Measurements from ENCODE around the gene GDI1.

GDI1 gene

GRCh38 chrX:154463611-154464220 is 26.8 kb downstream of the GDI1 start:
- DNase-seq: no peak

- no peak for DNase-seq
These were observed 27.9 kb downstream of the GDI1 start for GRCh38 chrX:154464806-154465365.

GRCh38 chrX:154465601-154466000 is 28.6 kb downstream of the GDI1 start:
- no peak for DNase-seq

- DNase-seq: no peak
These were observed 29.1 kb downstream of the GDI1 start for GRCh38 chrX:154466036-154466435.

DNA sequence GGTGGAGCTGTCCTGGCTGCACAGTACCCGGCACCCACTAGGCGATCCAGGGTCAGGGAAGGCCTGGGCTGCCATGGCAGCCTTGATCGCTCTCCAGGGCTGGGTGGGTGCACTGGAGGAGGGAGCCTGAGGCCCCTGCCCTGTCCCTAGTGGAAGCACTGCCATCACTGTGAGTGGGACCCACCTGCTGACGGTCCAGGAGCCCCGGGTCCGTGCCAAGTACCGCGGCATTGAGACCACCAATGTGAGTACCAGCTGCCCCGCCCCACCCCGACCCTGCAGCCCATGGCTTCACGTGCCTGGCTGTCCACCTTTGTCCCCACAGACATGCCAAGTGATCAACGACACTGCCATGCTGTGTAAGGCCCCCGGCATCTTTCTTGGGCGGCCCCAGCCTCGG is 30.0 kb downstream of the GDI1 start:
- no peak for DNase-seq

GRCh38 chrX:154467556-154467955 is 30.6 kb downstream of the GDI1 start:
- no peak for DNase-seq

- no peak for DNase-seq
These were observed 31.3 kb downstream of the GDI1 start for GRCh38 chrX:154468217-154468616.

- DNase-seq: no peak
These were observed 32.2 kb downstream of the GDI1 start for GRCh38 chrX:154469114-154469513.

DNA sequence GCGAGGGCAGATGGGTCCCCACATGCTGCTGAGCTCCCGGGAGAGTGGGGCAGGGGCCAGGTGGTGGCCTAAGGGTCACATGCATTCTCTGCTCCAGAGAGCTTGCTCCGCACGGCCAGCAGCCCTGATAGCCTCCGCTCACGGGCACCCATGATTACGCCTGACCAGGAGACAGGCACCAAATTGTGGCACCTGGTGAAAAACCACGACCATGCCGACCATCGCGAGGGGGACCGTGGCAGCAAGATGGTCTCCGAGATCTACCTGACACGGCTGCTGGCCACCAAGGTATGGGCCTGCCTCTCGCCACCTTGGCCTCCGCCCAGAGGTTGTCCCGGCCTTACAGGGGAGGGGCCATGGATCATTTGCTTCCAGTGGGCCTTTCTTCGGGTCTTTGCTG is 32.9 kb downstream of the GDI1 start:
- DNase-seq: no peak

GRCh38 chrX:154470434-154470833 is 33.5 kb downstream of the GDI1 start:
- DNase-seq: no peak

DNA sequence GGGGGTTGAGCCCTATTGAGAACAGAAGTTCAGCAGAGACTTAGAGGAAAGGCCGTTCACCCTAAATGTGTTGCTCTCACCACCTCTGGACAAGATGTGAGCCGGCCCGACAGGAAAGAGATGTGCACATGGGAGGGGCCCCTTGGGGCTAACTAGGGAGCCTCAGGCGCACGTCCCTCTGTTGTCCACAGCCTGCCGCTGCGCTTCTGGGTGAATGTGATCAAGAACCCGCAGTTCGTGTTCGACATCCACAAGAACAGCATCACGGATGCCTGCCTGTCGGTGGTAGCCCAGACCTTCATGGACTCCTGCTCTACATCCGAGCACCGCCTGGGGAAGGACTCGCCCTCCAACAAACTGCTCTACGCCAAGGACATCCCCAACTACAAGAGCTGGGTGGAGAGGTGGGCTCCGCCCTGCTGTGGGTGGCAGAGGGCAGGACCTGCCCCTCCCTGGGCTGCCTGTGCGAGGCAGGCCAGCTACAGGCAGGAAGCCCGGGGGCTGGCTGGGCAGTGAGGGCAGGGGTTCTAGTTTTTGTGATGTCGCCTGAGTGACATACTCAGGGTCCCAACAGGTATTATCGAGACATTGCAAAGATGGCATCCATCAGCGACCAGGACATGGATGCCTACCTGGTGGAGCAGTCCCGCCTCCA is 34.1 kb downstream of the GDI1 start:
- no peak for DNase-seq

DNA sequence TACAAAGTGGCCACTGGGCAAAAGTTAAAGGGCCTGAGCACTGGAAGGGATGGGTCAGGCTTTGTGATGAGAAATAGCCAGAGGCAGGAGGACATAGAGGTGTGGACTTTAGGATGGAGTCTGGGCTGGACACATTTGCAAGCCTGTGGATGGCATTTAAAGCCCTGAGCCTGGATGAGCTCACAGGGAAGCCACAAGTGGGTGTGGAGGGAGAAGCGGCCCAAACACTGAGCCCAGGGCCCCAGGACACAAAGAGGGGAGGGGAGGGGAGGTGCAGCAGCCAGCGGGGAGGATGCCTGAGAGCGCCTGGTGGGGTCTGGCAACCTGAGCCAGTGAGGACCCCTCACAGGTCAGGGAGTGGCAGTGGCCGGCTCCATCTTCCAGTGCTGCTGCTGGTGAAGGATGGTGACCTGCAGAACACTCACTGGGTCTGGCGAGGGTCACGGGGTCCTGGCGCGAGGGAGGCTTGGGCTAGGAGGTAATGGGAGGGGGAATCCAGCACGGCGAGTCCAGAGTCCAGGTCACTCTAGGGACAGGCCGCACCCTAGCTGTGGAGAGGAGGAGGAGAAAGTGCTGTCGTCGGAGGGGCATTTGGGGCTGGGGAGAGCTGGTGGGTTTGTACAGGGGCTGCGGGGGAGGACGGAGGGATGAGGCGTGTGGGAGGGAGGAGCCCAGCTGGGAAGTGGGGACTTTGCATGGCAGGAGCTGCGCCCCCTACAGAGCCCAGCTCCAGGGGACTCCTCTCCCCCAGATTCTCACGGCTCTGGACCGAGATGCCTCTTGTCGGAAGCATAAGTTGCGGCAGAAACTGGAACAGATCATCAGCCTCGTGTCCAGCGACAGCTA is 35.1 kb downstream of the GDI1 start:
- DNase-seq: no peak

DNA sequence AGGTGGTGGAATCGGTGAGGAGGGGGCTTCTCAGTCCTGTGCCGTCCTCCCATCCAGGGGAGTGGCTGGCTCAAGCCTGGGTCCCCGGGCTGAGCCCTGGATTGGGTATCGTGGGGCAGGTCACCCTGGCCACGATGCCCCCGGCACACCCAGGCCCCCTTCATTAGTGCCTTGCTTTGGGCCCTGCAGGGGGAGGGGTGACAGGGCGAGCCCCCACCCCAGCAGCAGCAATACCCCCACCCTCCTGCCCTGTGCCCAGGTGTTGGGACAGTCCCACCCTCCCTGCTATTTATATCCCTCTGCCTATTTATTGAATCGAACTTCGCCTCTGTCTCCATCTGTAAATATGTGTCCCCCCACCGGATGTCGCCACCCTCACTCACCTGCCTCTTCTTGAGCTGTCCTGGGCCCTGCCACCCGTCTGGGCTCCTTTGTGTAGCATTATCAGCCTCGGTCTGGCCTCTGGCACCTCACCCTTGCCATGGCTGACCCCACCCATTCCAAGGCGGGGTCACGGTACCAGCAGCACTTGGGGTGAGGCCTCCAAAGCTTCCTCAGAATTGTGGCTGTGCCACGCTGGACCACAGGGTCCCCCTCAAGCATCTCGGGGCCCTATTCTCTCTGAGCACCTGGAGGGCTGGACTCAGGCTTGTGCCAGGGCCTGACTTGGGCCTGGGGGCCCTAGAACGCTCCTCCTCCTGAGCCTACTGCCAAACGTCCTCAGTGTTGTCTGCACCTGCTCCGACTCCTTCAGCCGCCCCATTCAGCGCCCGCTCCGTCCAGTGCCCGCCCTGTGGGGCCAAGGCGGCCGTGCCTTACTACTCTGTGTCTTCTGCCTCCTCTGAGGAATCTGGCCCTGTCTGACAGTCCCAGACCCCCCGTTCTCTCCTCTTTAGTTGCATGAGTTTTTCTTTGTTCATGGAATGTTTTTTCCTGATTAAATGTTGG is 36.0 kb downstream of the GDI1 start:
- DNase-seq: no peak

DNA sequence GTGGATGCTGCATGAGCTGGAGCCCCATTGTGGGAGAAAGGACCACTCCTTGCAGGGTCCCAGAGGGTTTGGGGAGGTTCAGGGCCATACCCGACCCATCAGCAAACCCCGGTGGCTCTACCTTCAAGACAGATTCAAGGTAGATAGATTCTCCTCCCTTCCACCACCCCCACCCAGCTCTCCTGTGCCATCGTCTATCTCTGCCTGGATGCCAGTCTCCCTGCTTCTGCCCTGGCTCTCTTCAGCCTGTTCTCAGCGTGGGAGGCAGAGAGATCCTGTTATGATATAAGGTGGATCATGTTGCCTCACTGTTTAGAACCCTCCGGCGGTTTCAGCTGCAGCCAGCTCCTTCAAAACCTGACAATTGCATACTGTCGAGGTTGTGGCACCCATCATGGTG is 36.7 kb downstream of the GDI1 start:
- no peak for DNase-seq

DNA sequence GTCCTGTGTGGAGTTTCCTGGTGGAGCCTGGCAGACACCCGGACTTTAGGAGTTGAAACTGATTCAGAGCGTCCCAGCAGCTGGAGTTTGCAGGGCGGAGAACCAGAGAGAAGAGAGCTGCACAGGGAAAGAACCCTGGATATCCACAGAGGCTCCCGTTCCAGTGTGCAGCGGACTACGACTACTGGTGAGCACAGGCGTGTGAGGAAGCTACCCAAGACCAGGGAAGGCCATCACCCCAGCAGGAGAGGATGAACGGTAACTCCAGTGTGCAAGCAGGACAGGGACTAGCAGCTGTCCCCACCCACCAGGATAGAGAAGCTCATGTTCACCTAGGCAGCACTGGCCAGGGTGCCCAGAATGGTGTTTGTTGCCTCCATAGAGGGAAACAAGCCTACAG is 39.9 kb downstream of the GDI1 start:
- DNase-seq: no peak

GRCh38 chrX:154477891-154478477 is 41.0 kb downstream of the GDI1 start:
- no peak for DNase-seq

DNA sequence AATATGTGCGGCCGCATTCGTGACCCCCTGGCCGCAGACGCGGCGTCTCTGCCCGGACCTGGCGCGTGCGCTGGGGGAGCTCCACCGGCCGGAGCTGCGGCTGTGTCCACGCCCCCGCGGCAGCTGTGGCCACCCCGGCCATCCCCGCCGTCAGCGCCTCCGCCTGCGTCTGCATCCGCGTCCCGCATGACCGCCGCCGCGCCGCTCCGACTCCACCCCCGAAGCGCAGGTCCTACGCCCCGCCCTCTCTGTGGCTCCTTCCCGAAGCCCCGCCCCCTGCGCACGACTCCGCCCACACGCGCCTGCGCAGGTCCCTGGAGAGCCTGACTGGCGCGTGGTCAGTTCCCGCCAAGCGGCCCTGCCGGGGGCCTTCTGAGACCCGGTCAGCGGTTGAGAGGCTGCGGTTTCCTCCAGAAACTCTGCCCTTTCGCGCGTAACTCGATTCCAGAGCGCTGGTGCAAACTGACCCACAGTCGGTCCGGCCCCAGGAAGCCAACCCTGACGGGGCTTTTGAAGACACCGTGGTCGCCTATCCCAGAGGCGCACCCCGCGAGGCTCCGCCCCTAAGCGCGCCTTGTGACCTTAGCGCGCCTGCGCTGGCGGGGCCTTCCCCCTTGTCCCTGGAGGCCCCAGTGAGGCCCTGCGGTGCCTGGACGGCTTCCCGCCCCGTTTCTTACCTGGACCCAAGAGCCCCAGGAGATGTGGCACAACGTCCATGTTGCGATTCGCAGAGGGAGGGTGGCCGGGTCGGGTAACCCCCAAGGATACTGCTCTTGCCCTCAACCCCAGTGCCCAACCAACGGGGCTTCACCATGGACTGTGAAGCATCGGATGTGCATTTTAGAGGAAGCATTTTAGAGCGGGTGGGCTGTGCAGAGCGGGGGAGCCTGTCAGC is 42.0 kb downstream of the GDI1 start, which contains the start of gene LAGE3:
LAGE3 (minus strand) TSS at position 554 of the 895 bp plus-strand sequence; CDS start at position 188, 366 bp downstream.
- peak; percentile 93 for DNase-seq

GRCh38 chrX:154481195-154481594 is 44.2 kb downstream of the GDI1 start:
- no peak for DNase-seq

GRCh38 chrX:154481911-154482601 is 45.1 kb downstream of the GDI1 start:
- DNase-seq: no peak

GRCh38 chrX:154482786-154483185 is 45.8 kb downstream of the GDI1 start:
- no peak for DNase-seq

Data from activated naive CD4-positive, alpha-beta T cell treated with Interleukin-2 at 50 U/mL for 16 hours (primary cell).